Endometrial microvascular endothelial cells (primary cell): ENCODE results near the gene UBE2D1. TPM values are rescaled to one million over a fixed set of nuclear protein-coding genes. Genes with fewer than 3 reads are reported as not detected.

Experiments
- in situ Hi-C: cut with HindIII; loops from 2 replicates; pipeline ENCODE4 v1.10.0; 2017; ENCODE audit warnings: low sequenced_read_pairs, low pct_unique_long_range_greater_than_20kb; ENCODE audit errors: inconsistent ontology term
- total RNA-seq: library from RNA; depleted of rRNA; stranded (reverse); fragments of >200 nt; gene quantifications from one replicate; pipeline ENCODE4 v1.2.3, GENCODE V29; 2015; ENCODE audit errors: inconsistent ontology term

UBE2D1 gene
- total RNA-seq, 1 donor from 2014 or later: 11.8 TPM

- in situ Hi-C loops: no loop called here
Measured at GRCh38 chr10:58335306-58336005, 650 bp downstream of the UBE2D1 start.

- in situ Hi-C loops: no loop called here
Measured at GRCh38 chr10:58336242-58336641, 1.4 kb downstream of the UBE2D1 start.

- in situ Hi-C loops: no loop called here
Measured at GRCh38 chr10:58341422-58341821, 6.6 kb downstream of the UBE2D1 start.

GRCh38 chr10:58341947-58342346 is 7.1 kb downstream of the UBE2D1 start:
- in situ Hi-C loops: no loop called here

GRCh38 chr10:58347967-58348366 is 13.2 kb downstream of the UBE2D1 start:
- in situ Hi-C loops: no loop called here

- in situ Hi-C loops: no loop called here
Measured at GRCh38 chr10:58348571-58349033, 13.8 kb downstream of the UBE2D1 start.

GRCh38 chr10:58350023-58350422 is 15.2 kb downstream of the UBE2D1 start:
- in situ Hi-C loops: no loop called here

GRCh38 chr10:58350619-58351323 is 16.0 kb downstream of the UBE2D1 start:
- in situ Hi-C loops: no loop called here

GRCh38 chr10:58351616-58352578 is 17.1 kb downstream of the UBE2D1 start:
- in situ Hi-C loops: no loop called here

- in situ Hi-C loops: no loop called here
Measured at GRCh38 chr10:58352956-58353610, 18.3 kb downstream of the UBE2D1 start.

GRCh38 chr10:58356756-58357155 is 21.9 kb downstream of the UBE2D1 start:
- in situ Hi-C loops: no loop called here

GRCh38 chr10:58358314-58358933 is 23.6 kb downstream of the UBE2D1 start:
- in situ Hi-C loops: no loop called here

GRCh38 chr10:58358947-58359346 is 24.1 kb downstream of the UBE2D1 start:
- in situ Hi-C loops: no loop called here

GRCh38 chr10:58359541-58359940 is 24.7 kb downstream of the UBE2D1 start:
- in situ Hi-C loops: no loop called here

GRCh38 chr10:58360412-58361004 is 25.7 kb downstream of the UBE2D1 start:
- in situ Hi-C loops: no loop called here

- in situ Hi-C loops: no loop called here
Measured at GRCh38 chr10:58361353-58361752, 26.5 kb downstream of the UBE2D1 start.

- in situ Hi-C loops: no loop called here
Measured at GRCh38 chr10:58362027-58362789, 27.4 kb downstream of the UBE2D1 start.
